HCT116 (cell line): ENCODE measurements around the gene HJURP. TPM values are rescaled to one million over a fixed set of nuclear protein-coding genes. Genes with fewer than 3 reads are reported as not detected.

ENCODE experiments used
- ATAC-seq: fragments of 200-7000 bp; cut with Tn5 transposase; 2 replicates; pipeline ENCODE4 v1.9.1; 2020; ENCODE audit warnings: mild to moderate bottlenecking, moderate library complexity
- BruUV-seq: library from RNA; stranded (reverse); fragments of 400-500 nt; replicated peaks from 2 replicates; lab custom pipeline; 2021; lab: Mats Ljungman, UMichigan
- CTCF ChIA-PET: fragments of 300-600 bp; sonication (Branson Sonifier 250); formaldehyde crosslinking; loops from one replicate; lab custom pipeline; 2021; ENCODE audit warnings: antibody characterized with exemption; lab: Charles Lee
- POLR2A ChIA-PET: fragments of 300-600, 350-600 bp; sonication (Branson Sonifier 250); formaldehyde crosslinking; loops from one replicate; lab custom pipeline; 2021; ENCODE audit warnings: antibody characterized with exemption; lab: Charles Lee
- RAD21 ChIA-PET, 2 experiments: fragments of 300-600 bp; sonication (Branson Sonifier 250); formaldehyde crosslinking; loops; one replicate each; lab custom pipeline; 2023; ENCODE audit warnings: low total read pairs in 2 of 2; ENCODE audit not compliant: uncharacterized antibody in 2 of 2, unreplicated experiment in 2 of 2, low non-redundant PET in 1 of 2; lab: Charles Lee
- DNase-seq: peaks from one replicate; pipeline ENCODE4 v3.0.0-alpha.2; 2010; ENCODE audit warnings: low read depth, low spot score
- H2AFZ ChIP-seq: fragments of 200-600 bp; shearing (Covaris generic), sonication (generic); 2 replicates; pipeline ENCODE4 v1.6.1; 2017; ENCODE audit warnings: low read depth, mixed run types, mixed read lengths, antibody characterized with exemption, low read length; ENCODE audit not compliant: poor library complexity, severe bottlenecking
- H3K27ac ChIP-seq: 2 replicates; pipeline ENCODE4 v1.5.1; 2012; ENCODE audit warnings: low read depth, low read length
- H3K27me3 ChIP-seq: fragments of 200-600 bp; sonication (generic); 2 replicates; pipeline ENCODE4 v1.6.1; 2016; ENCODE audit warnings: mixed run types, low read length, mixed read lengths; ENCODE audit not compliant: insufficient read depth
- H3K36me3 ChIP-seq, 2 experiments: fragments of 200-500 bp in 1 of 2; fragments of 200-600 bp in 1 of 2; sonication (Bioruptor generic) in 1 of 2; sonication (generic) in 1 of 2; 2 replicates each; pipeline versions ENCODE4 v1.5.1 to v1.6.1; 2014 to 2016; ENCODE audit warnings: low read length in 2 of 2, inconsistent platforms in 1 of 2, mixed read lengths in 1 of 2, mixed run types in 1 of 2; ENCODE audit not compliant: insufficient read depth in 2 of 2, control insufficient read depth in 1 of 2
- H3K4me1 ChIP-seq, 2 experiments: fragments of 200-600 bp in 1 of 2; sonication (generic) in 1 of 2; 2 replicates each; pipeline versions ENCODE4 v1.5.1 to v1.6.1; 2012 to 2017; ENCODE audit warnings: low read length in 2 of 2, inconsistent platforms in 1 of 2, mild to moderate bottlenecking in 1 of 2, mixed read lengths in 1 of 2, mixed run types in 1 of 2, moderate library complexity in 1 of 2; ENCODE audit not compliant: insufficient read depth in 2 of 2, control insufficient read depth in 1 of 2
- H3K4me2 ChIP-seq: fragments of 200-600 bp; sonication (generic); 2 replicates; pipeline ENCODE4 v1.6.1; 2017; ENCODE audit warnings: mixed run types, low read length, mixed read lengths
- H3K4me3 ChIP-seq, 2 experiments: fragments of 200-600 bp in 1 of 2; sonication (generic) in 1 of 2; replicated peaks in 1 of 2; 2 replicates each; pipeline ENCODE4 v1.5.1; 2011 to 2016; ENCODE audit warnings: low read length in 2 of 2, control low read depth in 1 of 2, low read depth in 1 of 2, mild to moderate bottlenecking in 1 of 2, mixed read lengths in 1 of 2, mixed run types in 1 of 2
- H3K79me2 ChIP-seq: fragments of 200-600 bp; sonication (generic); 2 replicates; pipeline ENCODE4 v1.6.1; 2017; ENCODE audit warnings: mild to moderate bottlenecking, mixed run types, low read length, moderate library complexity, mixed read lengths; ENCODE audit not compliant: insufficient read depth
- H3K9ac ChIP-seq: fragments of 200-600 bp; sonication (generic); 2 replicates; pipeline ENCODE4 v1.6.1; 2016; ENCODE audit warnings: low read length, mixed read lengths
- H3K9me2 ChIP-seq: fragments of 200-600 bp; sonication (generic), shearing (Covaris generic); 2 replicates; pipeline ENCODE4 v1.6.1; 2017; ENCODE audit warnings: mixed run types, mild to moderate bottlenecking, moderate library complexity; ENCODE audit not compliant: insufficient read depth
- H3K9me3 ChIP-seq, 2 experiments: fragments of 200-500 bp in 1 of 2; fragments of 200-600 bp in 1 of 2; sonication (Bioruptor generic) in 1 of 2; sonication (generic) in 1 of 2; 2 replicates each; pipeline ENCODE4 v1.6.1; 2014 to 2017; ENCODE audit warnings: low read length in 2 of 2, mixed read lengths in 2 of 2, inconsistent platforms in 1 of 2, low read depth in 1 of 2, mild to moderate bottlenecking in 1 of 2, mixed run types in 1 of 2, moderate library complexity in 1 of 2; ENCODE audit not compliant: control insufficient read depth in 1 of 2, insufficient read depth in 1 of 2
- H4K20me1 ChIP-seq: fragments of 200-600 bp; sonication (generic), shearing (Covaris generic); 2 replicates; pipeline ENCODE4 v1.6.1; 2017; ENCODE audit warnings: mixed run types, mild to moderate bottlenecking, moderate library complexity; ENCODE audit not compliant: insufficient read depth
- ATF3 ChIP-seq: IDR thresholded peaks from 2 replicates; pipeline ENCODE4 v1.6.1; 2012
- CEBPB ChIP-seq: IDR thresholded peaks from 2 replicates; pipeline ENCODE4 v1.6.1; 2012; ENCODE audit warnings: low read depth
- CTCF ChIP-seq, 3 experiments: fragments of 200-600 bp in 1 of 3; sonication (generic) in 1 of 3; IDR thresholded peaks in 2 of 3; conservative IDR thresholded peaks in 1 of 3; 2 replicates each; pipeline ENCODE4 v1.5.1; 2012 to 2017; ENCODE audit warnings: low read depth in 2 of 3, low read length in 2 of 3, antibody characterized with exemption in 1 of 3, borderline replicate concordance in 1 of 3, control low read depth in 1 of 3, mild to moderate bottlenecking in 1 of 3, mixed read lengths in 1 of 3, mixed run types in 1 of 3, moderate library complexity in 1 of 3; ENCODE audit not compliant: insufficient read depth in 1 of 3
- EGR1 ChIP-seq: IDR thresholded peaks from 2 replicates; pipeline ENCODE4 v1.6.1; 2012; ENCODE audit warnings: low read depth
- ELF1 ChIP-seq: IDR thresholded peaks from 2 replicates; pipeline ENCODE4 v1.6.1; 2012; ENCODE audit warnings: low read depth, borderline replicate concordance
- EZH2phosphoT487 ChIP-seq: fragments of 200-600 bp; IDR thresholded peaks from 2 replicates; pipeline ENCODE4 v1.6.1; 2018; ENCODE audit warnings: antibody characterized with exemption, borderline replicate concordance
- POLR2A ChIP-seq: IDR thresholded peaks from 2 replicates; pipeline ENCODE4 v1.7.0; 2011; ENCODE audit warnings: borderline replicate concordance; ENCODE audit not compliant: insufficient read depth, insufficient read length; ENCODE audit errors: extremely low read depth
- POLR2AphosphoS5 ChIP-seq: IDR thresholded peaks from 2 replicates; pipeline ENCODE4 v1.6.1; 2011; ENCODE audit warnings: mild to moderate bottlenecking, low read depth, low read length, moderate library complexity
- REST ChIP-seq: IDR thresholded peaks from 2 replicates; pipeline ENCODE4 v1.6.1; 2012; ENCODE audit warnings: low read depth
- SIN3A ChIP-seq: IDR thresholded peaks from 2 replicates; pipeline ENCODE4 v1.6.1; 2012; ENCODE audit warnings: low read depth
- TCF7L2 ChIP-seq: IDR thresholded peaks from 2 replicates; pipeline ENCODE4 v1.7.0; 2011; ENCODE audit warnings: borderline replicate concordance, inconsistent platforms; ENCODE audit not compliant: insufficient read depth, insufficient read length; ENCODE audit errors: extremely low read depth
- YY1 ChIP-seq: IDR thresholded peaks from 2 replicates; pipeline ENCODE4 v1.6.1; 2011; ENCODE audit warnings: low read length, low read depth, moderate library complexity, mild to moderate bottlenecking; ENCODE audit not compliant: insufficient replicate concordance; ENCODE audit errors: extremely low read depth
- ZNF274 ChIP-seq: fragments of 200-500 bp; sonication (Bioruptor generic); IDR thresholded peaks from 2 replicates; pipeline ENCODE4 v1.6.1; 2014; ENCODE audit warnings: mild to moderate bottlenecking, low read depth, low read length, inconsistent platforms
- intact Hi-C: fragments of 100-400 bp; cut with micrococcal nuclease; formaldehyde crosslinking; loops from 2 replicates; pipeline ENCODE4 v1.10.0; 2022
- total RNA-seq: library from RNA; stranded (reverse); gene quantifications from one replicate; pipeline ENCODE4 v1.2.1, GENCODE V29; 2021; ENCODE audit not compliant: unreplicated experiment

Gene HJURP
- total RNA-seq, 1 experiment from 2014 or later = 64.1 TPM

GRCh38 chr2:233848276-233848675 lies 6.1 kb downstream of the HJURP start:
- H4K20me1 ChIP-seq = peaks cover 4% of the 10 kb centered on the region; the same call in 1 of the 2 replicates
- no peak overlapping the region for H3K9ac ChIP-seq
- no peaks in the 10 kb centered on the region for H3K27me3 ChIP-seq
- H3K9me3 ChIP-seq = no peaks in the 10 kb centered on the region
- RAD21 ChIA-PET = no interaction called here
- DNase-seq (no peak), ATAC-seq (no peak)
- no peak overlapping the region for H2AFZ ChIP-seq
- no peaks in the 10 kb centered on the region for H3K9me2 ChIP-seq
- H3K36me3 ChIP-seq = peaks cover 73 to 96% of the 10 kb centered on the region in 2 experiments
- CTCF ChIA-PET = interaction anchor here (0.8 kb wide), 1 partner anchor 9 kb away, joined by 3 read pairs; no protein-coding TSS in a partner anchor
- BruUV-seq = no TSS peak
- H3K27ac ChIP-seq = no peak overlapping the region
- peaks cover 99% of the 10 kb centered on the region for H3K79me2 ChIP-seq
- peaks cover 7 to 8% of the 10 kb centered on the region in 2 experiments for H3K4me1 ChIP-seq
- intact Hi-C loops = no loop called here
- TF ChIP-seq TCF7L2 = no peak
- TF ChIP-seq CEBPB = no peak
- TF ChIP-seq ZNF274 = no peak
- no peak overlapping the region for H3K4me3 ChIP-seq
- POLR2A ChIA-PET = no interaction called here
- no peak overlapping the region for H3K4me2 ChIP-seq

- Histone ChIP-seq H3K9me3 (no peaks in the 10 kb centered on the region), H3K27ac (no peak overlapping the region), H4K20me1 (peaks cover 10% of the 10 kb centered on the region; the same call in 1 of the 2 replicates), H3K9ac (no peak overlapping the region), H3K79me2 (peaks cover 99% of the 10 kb centered on the region), H3K27me3 (no peaks in the 10 kb centered on the region), H3K4me3 (no peak overlapping the region), H3K9me2 (no peaks in the 10 kb centered on the region), H2AFZ (no peak overlapping the region), H3K36me3 (peaks cover 79 to 96% of the 10 kb centered on the region in 2 experiments), H3K4me1 (no peaks in the 10 kb centered on the region), H3K4me2 (no peak overlapping the region)
- DNase-seq (no peak), ATAC-seq (no peak)
- ChIA-PET RAD21 (no interaction called here), POLR2A (no interaction called here), CTCF (no interaction called here)
- intact Hi-C loops = no loop called here
- BruUV-seq = no TSS peak
- TF ChIP-seq REST = no peak
- no peak for TF ChIP-seq POLR2A
- no peak for TF ChIP-seq EZH2phosphoT487
- no peak for TF ChIP-seq SIN3A
- no peak for TF ChIP-seq CEBPB
- TF ChIP-seq CTCF (IDR thresholded peaks at IDR 0.05 in 2 of 3, conservative IDR thresholded peaks at IDR 0.05 in 1 of 3; ENCODE audit: borderline replicate concordance in 1 of 3, insufficient read depth in 1 of 3, low read depth in 2 of 3, low read length in 2 of 3) = no peak
- TF ChIP-seq EGR1 = no peak
- TF ChIP-seq ATF3 = no peak
- no peak for TF ChIP-seq ELF1
- no peak for TF ChIP-seq POLR2AphosphoS5
- no peak for TF ChIP-seq YY1
Observed at GRCh38 chr2:233847248-233847898, 7.0 kb downstream of the HJURP start.
